ENCODE measurements around the gene LARGE2. TPM values are rescaled to one million over a fixed set of nuclear protein-coding genes. Genes with fewer than 3 reads are reported as not detected.

LARGE2 gene
- total RNA-seq, 4 donors from 2014 or later, result 27.2 to 47.4 (median 33.1) TPM

DNA sequence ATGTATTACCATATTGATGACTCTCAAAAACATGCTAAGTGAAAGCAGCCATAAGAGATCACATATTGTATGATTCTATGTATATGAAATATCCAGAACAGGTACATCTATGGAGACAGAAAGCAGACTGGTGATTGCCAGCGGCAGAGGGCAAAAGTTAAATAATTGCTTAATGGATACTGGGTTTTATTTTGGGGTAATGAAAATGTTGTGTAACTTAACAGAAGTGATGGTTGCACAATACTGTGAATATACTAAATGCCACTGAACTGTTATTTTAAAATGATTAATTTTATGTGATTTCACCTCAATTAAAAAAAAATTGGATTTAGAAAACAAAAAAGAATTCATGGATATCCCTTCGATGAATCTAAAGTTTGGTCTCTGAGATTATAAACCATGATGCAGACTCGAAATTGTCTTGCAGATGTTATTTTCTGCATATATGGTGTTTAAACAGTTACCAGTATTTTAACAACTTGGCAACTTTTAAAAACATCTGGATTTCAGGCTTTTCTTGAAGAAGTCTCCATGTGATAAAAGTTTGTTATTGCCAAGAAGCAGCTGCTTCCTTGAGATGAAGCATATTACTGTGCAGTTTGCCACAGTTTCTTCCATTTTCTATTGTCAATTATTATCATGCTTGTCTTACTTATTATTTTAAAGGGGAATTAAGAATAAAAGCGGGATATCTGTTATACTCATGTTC lies 38.1 kb downstream of the LARGE2 start:
- no peaks in the 10 kb centered on the region for H3K27me3 ChIP-seq
- WGBS, result 67% methylated on average over 4 of the region's 4 CpGs
- H3K9me3 ChIP-seq, result no peaks in the 10 kb centered on the region
- H3K36me3 ChIP-seq, result peaks cover 21% of the 10 kb centered on the region
- no peak overlapping the region for H3K4me3 ChIP-seq
- DNase-seq (ENCODE audit: low spot score in 2 of 2), result no peak
- peak overlapping the region; percentile 69 for H3K27ac ChIP-seq
- TF ChIP-seq EP300 (IDR thresholded peaks at IDR 0.05) (no peak), POLR2AphosphoS5 (IDR thresholded peaks at IDR 0.05) (no peak), POLR2A (IDR thresholded peaks at IDR 0.05) (no peak)
- TF ChIP-seq, protein P1, sequence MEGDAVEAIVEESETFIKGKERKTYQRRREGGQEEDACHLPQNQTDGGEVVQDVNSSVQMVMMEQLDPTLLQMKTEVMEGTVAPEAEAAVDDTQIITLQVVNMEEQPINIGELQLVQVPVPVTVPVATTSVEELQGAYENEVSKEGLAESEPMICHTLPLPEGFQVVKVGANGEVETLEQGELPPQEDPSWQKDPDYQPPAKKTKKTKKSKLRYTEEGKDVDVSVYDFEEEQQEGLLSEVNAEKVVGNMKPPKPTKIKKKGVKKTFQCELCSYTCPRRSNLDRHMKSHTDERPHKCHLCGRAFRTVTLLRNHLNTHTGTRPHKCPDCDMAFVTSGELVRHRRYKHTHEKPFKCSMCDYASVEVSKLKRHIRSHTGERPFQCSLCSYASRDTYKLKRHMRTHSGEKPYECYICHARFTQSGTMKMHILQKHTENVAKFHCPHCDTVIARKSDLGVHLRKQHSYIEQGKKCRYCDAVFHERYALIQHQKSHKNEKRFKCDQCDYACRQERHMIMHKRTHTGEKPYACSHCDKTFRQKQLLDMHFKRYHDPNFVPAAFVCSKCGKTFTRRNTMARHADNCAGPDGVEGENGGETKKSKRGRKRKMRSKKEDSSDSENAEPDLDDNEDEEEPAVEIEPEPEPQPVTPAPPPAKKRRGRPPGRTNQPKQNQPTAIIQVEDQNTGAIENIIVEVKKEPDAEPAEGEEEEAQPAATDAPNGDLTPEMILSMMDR (IDR thresholded peaks at IDR 0.05), result no peak
- peaks cover 12% of the 10 kb centered on the region for H3K4me1 ChIP-seq

DNA sequence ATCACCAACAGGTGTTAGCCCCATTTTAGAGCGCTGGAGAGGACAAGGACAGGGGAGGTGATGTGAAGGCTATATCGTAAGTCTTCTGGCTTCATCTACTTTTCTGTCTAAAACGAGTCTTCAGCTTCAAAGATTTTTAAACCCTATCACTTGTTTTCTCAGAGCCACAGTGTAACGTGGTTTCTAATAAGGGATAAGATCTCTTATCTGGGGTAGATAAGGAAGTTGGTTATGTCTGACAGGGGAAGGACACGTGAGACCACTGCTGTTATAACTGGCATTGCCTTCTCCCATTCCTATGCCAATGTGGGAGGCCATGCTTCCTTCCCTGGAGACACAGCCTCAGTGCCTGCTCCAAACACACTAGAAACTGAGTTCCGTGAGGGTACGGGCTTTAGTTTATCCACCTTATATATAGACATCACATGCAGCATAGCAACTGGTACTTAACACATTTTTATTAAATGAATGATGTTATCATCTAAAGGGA lies 39.3 kb downstream of the LARGE2 start:
- TF ChIP-seq EP300 (IDR thresholded peaks at IDR 0.05), result no peak
- no peak for TF ChIP-seq POLR2AphosphoS5 (IDR thresholded peaks at IDR 0.05)
- TF ChIP-seq POLR2A (IDR thresholded peaks at IDR 0.05), result no peak
- TF ChIP-seq, protein P1 (IDR thresholded peaks at IDR 0.05), result no peak
- Histone ChIP-seq H3K36me3 (peaks cover 30% of the 10 kb centered on the region), H3K4me3 (no peak overlapping the region), H3K27me3 (no peaks in the 10 kb centered on the region), H3K27ac (no peak overlapping the region), H3K9me3 (no peaks in the 10 kb centered on the region), H3K4me1 (peaks cover 12% of the 10 kb centered on the region)
- DNase-seq (ENCODE audit: low spot score in 2 of 2), result no peak
- 90% methylated on average over 7 of the region's 7 CpGs for WGBS

DNA sequence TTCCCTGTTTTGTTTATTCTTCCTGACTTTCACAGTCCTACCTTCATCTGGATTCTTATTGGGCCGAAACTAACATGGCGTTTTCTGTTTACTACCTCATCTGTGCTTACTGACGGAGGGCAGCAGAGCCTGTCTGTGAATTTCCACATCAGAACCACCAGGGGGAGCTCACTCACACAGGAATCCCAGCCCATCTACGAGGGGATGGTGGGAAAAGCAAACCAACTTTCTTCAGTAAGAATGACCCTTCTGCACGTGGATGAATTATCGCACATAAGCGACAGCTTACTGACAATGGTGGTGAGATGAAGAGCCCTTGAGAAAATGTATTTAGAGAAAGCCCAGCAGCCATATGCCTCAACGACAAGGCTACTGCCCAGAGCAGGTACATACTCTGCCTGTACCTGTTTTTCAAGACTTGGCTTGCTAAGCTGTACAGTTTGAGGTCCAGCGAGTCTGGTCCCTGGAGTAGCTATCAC lies 42.5 kb downstream of the LARGE2 start:
- WGBS, result 14% methylated on average over 9 of the region's 9 CpGs
- peak in 1 of 2 donors; percentile 73 for DNase-seq (ENCODE audit: low spot score in 2 of 2)
- peak overlapping the region; percentile 45 for H3K27ac ChIP-seq

DNA sequence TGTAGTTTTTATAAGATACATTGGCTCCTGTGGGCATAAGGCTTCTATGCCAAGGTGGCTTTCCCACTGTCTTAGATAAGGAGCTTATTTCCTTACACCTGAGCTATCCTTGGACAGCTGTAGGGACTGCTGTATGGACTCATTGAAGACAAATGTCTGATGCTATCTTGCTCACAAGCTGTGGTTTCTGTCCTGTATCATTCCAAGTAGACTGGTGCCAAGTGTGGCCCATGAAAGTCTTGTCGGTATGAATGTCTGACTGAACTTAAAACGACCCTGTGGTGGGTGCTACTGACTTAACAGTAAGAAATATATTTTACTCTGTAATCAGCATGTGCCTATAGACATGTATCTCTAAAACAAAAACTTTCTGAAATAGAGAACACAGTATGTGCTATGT lies 45.0 kb downstream of the LARGE2 start:
- no peak overlapping the region for H3K27ac ChIP-seq
- H3K36me3 ChIP-seq, result peaks cover 67% of the 10 kb centered on the region
- TF ChIP-seq, protein P1 (IDR thresholded peaks at IDR 0.05), result no peak
- no peak for TF ChIP-seq POLR2A (IDR thresholded peaks at IDR 0.05)
- TF ChIP-seq EP300 (IDR thresholded peaks at IDR 0.05), result no peak
- TF ChIP-seq POLR2AphosphoS5 (IDR thresholded peaks at IDR 0.05), result no peak
- H3K4me1 ChIP-seq, result peaks cover 10% of the 10 kb centered on the region
- no peak overlapping the region for H3K4me3 ChIP-seq
- WGBS, result 77% methylated on average over 2 of the region's 2 CpGs
- no peaks in the 10 kb centered on the region for H3K27me3 ChIP-seq
- DNase-seq (ENCODE audit: low spot score in 2 of 2), result no peak
- no peaks in the 10 kb centered on the region for H3K9me3 ChIP-seq

More for the DNA sequence above, 42.5 kb downstream of the LARGE2 start:
- no peaks in the 10 kb centered on the region for H3K27me3 ChIP-seq
- H3K4me3 ChIP-seq, result no peak overlapping the region
- peaks cover 12% of the 10 kb centered on the region for H3K4me1 ChIP-seq
- H3K36me3 ChIP-seq, result peaks cover 58% of the 10 kb centered on the region
- TF ChIP-seq EP300 (IDR thresholded peaks at IDR 0.05) (no peak), POLR2A (IDR thresholded peaks at IDR 0.05) (no peak), POLR2AphosphoS5 (IDR thresholded peaks at IDR 0.05) (peak in 1 of 3 donors; percentile 34)
- TF ChIP-seq, protein P1 (IDR thresholded peaks at IDR 0.05), result peak; percentile 85 to 95
- no peaks in the 10 kb centered on the region for H3K9me3 ChIP-seq

DNA sequence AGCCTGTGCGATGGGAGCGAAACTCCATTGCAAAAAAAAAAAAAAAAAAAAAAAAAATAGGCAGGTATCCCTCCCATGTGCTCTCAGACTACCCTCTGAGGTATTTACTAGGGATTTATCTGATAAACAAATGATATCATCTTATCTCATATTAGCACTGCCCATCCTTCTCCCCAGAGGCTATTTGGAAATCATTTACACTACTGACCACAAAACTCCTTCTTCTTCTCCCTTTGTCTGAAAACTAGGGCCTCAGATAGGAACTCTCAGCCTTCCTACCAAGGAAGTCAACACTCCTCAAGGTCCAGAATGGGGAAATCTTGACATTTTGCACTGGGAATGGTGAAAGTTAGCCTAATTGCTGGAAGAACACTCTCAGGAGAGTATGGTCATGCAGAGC lies 46.4 kb downstream of the LARGE2 start:
- no peak for DNase-seq (ENCODE audit: low spot score in 2 of 2)
- WGBS, result 100% methylated on average over 2 of the region's 2 CpGs
- TF ChIP-seq POLR2A (IDR thresholded peaks at IDR 0.05) (no peak), EP300 (IDR thresholded peaks at IDR 0.05) (no peak), POLR2AphosphoS5 (IDR thresholded peaks at IDR 0.05) (no peak)
- TF ChIP-seq, protein P1 (IDR thresholded peaks at IDR 0.05), result no peak
- Histone ChIP-seq H3K36me3 (peaks cover 62% of the 10 kb centered on the region), H3K4me3 (no peak overlapping the region), H3K4me1 (peaks cover 10% of the 10 kb centered on the region), H3K27ac (no peak overlapping the region), H3K27me3 (no peaks in the 10 kb centered on the region), H3K9me3 (no peaks in the 10 kb centered on the region)

Data from suprapubic skin (tissue), 4 donors.